Epithelial cell of proximal tubule (primary cell): Measurements from ENCODE around the gene HRH1. TPM values are rescaled to one million over a fixed set of nuclear protein-coding genes. Genes with fewer than 3 reads are reported as not detected.

Source experiments
- DNase-seq: peaks from one replicate; pipeline ENCODE4 v3.0.0-alpha.2; 2011; ENCODE audit warnings: low read depth
- H3K4me3 ChIP-seq: 2 replicates; pipeline ENCODE4 v1.5.1; 2011; ENCODE audit warnings: low read depth, mild to moderate bottlenecking, low read length
- total RNA-seq: library from RNA; depleted of rRNA; stranded (reverse); fragments of >200 nt; gene quantifications from 2 replicates; pipeline ENCODE4 v1.2.3, GENCODE V29; 2015
- TF ChIP-seq, protein P1 (sequence below): conservative IDR thresholded peaks from 2 replicates; pipeline ENCODE4 v1.5.1; 2012; ENCODE audit warnings: low read depth, mild to moderate bottlenecking, low read length

HRH1 gene
- total RNA-seq, 1 donor from 2014 or later = 3.1 TPM

DNA sequence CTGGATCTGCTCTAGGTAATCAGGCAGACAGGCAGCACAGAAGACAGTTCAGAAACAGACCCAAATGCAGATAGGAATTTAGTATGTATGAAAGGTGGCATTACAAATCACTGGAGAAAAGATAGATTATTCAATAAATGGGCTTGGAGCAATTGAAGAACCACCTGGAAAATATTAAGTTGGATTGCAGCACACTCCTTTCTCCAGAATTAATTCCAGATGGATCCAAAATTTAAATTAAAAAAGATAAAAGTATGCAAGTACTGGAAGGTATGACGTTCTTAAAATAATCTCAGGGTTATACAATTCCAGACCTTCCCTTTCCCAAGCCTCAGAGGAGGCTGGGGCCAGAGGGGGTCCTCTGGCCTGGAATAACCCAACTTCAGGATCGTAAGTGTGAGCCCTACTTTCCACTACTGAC lies 32.5 kb downstream of the HRH1 start:
- no peak overlapping the region for H3K4me3 ChIP-seq
- no peak for DNase-seq
- TF ChIP-seq, protein P1, sequence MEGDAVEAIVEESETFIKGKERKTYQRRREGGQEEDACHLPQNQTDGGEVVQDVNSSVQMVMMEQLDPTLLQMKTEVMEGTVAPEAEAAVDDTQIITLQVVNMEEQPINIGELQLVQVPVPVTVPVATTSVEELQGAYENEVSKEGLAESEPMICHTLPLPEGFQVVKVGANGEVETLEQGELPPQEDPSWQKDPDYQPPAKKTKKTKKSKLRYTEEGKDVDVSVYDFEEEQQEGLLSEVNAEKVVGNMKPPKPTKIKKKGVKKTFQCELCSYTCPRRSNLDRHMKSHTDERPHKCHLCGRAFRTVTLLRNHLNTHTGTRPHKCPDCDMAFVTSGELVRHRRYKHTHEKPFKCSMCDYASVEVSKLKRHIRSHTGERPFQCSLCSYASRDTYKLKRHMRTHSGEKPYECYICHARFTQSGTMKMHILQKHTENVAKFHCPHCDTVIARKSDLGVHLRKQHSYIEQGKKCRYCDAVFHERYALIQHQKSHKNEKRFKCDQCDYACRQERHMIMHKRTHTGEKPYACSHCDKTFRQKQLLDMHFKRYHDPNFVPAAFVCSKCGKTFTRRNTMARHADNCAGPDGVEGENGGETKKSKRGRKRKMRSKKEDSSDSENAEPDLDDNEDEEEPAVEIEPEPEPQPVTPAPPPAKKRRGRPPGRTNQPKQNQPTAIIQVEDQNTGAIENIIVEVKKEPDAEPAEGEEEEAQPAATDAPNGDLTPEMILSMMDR = no peak

DNA sequence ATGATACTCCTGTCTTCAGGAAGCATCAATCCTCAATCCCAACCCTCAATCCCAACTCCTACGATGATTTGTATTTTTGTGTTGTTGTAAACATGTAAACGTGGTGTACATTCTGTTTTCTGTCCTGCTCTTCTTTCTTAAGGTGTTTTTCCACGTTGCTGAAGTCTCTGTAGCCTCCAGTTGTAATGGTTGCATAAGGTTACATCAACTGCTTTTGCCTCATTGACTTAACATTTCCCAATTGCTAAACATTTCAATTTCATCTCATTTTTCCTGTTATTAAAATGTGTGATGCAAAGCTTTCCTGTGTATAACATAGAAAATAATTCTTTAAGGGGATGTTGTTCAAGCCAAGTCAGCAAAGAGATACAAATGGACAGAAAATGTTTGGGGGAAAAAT lies 33.4 kb downstream of the HRH1 start:
- no peak for DNase-seq
- TF ChIP-seq, protein P1 = no peak

DNA sequence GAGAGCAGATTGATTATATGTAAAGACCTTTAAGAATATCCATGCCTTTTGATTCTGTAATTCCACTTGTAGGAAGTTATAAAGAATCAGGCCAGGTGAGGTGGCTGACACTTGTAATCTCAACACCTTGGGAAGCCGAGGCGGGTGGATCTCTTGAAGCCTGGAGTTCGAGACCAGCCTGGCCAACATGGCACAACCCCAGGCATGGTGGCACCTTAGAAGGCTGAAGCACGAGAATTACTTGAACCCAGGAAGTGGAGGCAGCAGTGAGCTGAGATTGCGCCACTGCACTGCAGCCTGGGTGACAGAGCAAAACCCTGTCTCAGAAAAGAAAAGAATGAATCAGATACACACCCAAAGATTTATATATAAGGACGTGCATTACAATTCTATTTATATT lies 33.9 kb downstream of the HRH1 start:
- TF ChIP-seq, protein P1 = no peak
- H3K4me3 ChIP-seq = no peak overlapping the region
- no peak for DNase-seq

More for the DNA sequence above, 33.4 kb downstream of the HRH1 start:
- H3K4me3 ChIP-seq = no peak overlapping the region

DNA sequence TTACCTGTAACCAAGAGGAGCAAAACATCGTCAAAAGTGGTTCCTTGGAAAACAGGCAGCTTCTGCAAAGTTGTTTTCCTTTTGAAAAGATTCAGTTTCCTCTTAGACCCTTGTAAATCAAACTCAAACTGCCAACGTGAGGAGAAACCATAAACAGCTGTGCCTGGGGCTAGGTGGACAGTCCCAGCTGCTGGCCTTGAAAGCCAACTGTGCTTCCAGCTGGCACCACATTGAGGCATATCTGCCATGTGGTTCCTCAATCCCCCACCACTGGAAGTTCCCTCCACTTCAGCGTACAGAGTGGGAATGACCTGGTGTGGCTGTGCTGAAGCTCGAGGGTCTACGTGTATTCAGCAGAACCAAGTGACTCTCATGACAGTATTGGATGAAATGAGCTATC lies 40.9 kb downstream of the HRH1 start:
- TF ChIP-seq, protein P1 = no peak
- no peak for DNase-seq

DNA sequence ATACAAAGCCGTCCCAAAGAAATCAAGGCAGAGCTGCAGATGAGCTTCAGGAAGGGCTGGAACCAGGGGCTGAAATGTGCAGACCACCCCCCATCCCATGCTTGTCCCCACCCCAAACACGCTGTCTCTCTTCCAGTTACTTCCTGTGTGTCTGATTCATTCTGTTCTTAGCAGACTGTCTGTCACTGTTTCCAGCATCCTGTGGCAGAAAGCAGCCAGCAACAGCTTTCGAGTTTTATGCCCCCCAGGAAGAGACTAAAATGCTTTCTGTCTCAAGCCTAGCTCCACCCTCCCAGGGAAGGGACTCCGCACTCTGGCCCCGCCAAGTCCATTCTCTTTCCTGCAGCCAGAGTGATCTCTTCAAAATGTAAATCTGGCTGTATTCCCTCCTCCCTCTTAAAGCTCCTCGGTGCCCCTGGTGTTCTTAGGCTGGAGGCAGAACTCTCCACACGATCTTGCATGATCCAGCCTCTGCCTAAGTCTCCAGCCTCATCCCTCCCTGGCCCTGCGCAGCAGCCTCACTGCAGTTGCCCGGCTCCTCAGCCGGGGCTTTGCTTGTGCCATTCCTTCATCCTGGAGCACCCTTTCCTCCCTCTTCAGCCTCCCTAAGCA lies 41.5 kb downstream of the HRH1 start:
- TF ChIP-seq, protein P1 = no peak
- DNase-seq = no peak
- no peak overlapping the region for H3K4me3 ChIP-seq

More for the DNA sequence above, 40.9 kb downstream of the HRH1 start:
- H3K4me3 ChIP-seq = no peak overlapping the region

DNA sequence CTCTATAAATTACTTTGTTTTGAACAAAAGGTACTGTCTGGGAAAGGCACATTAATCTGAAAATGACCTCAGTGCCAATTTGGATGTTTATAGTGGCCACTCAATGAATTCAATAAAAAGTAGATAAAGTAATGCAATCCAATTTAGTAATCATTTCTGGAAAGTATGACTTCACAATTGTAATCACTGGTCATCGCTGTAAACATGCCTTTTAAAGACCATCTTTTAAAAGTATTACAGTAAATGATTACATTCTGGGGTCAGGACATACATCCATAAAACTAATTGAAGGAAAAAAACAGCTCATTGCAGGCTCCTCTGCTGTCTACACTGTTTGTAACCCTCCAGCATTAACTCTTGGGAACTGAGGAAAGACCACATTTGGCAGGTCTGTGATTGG lies 43.2 kb downstream of the HRH1 start:
- H3K4me3 ChIP-seq = no peak overlapping the region
- no peak for DNase-seq
- TF ChIP-seq, protein P1 = no peak

DNA sequence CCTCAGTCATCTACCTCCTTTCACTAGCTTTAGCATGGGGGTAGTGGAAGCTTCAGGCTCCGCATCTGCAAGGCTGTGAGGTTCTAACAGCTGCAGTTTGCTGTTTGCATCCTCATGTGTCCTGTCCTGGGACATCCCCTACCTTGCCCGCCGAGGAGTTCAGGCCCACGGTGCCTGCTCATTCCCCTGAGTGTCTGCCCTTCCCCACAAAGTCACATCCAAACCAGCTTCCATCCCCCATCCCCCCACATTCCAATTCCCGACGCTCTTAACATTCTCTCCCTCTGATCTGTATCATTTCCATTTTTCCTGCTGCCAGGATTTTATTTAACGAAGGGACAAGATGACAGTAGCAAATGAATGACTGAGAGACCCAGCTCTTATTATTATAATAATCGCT lies 43.8 kb downstream of the HRH1 start:
- TF ChIP-seq, protein P1 = no peak

More for the DNA sequence above, 43.8 kb downstream of the HRH1 start:
- H3K4me3 ChIP-seq = no peak overlapping the region
- DNase-seq = no peak
